Lower leg skin (tissue), 3 donors: ENCODE measurements around the gene ADAM33.

Source experiments
- CTCF ChIP-seq, 3 donors: fragments of 450-650 bp; IDR thresholded peaks; one replicate each; pipeline ENCODE4 v1.5.1; 2016; ENCODE audit warnings: antibody characterized with exemption in 3 of 3, mild to moderate bottlenecking in 3 of 3, moderate library complexity in 2 of 3
- POLR2A ChIP-seq, 2 donors: fragments of 450-650 bp; IDR thresholded peaks; one replicate each; pipeline ENCODE4 v1.6.1; 2016 to 2017; ENCODE audit warnings: antibody characterized with exemption in 2 of 2, mild to moderate bottlenecking in 1 of 2, moderate library complexity in 1 of 2

GRCh38 chr20:3667434-3668037, 14.3 kb downstream of the ADAM33 start:
- TF ChIP-seq CTCF (IDR thresholded peaks at IDR 0.05) (no peak), POLR2A (IDR thresholded peaks at IDR 0.05) (no peak)
